ENCODE measurements around the gene DZIP3. TPM values are rescaled to one million over a fixed set of nuclear protein-coding genes. Genes with fewer than 3 reads are reported as not detected.

Gene DZIP3
- total RNA-seq, 1 donor from 2014 or later = 7.4 TPM

DNA sequence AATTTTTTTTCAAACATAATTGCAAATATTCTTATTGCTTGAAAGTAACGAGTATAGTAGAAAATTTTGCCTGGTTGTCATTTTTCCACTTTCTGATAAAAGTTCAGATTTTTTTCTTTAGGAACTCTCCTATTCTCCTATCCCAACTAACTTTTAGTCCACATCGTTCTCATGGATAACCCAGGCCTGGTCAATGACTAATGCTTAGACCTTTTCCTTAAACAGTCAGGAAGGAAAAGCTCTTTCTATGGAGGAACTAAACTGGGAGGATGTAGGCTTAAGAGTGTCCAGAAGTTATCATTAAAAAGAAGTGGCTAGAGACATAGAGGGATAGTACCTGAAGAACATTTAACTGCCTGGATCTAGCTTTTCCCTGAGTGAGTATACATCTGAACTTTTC lies 27.0 kb upstream of the DZIP3 start:
- H3K27me3 ChIP-seq = no peaks in the 10 kb centered on the region
- intact Hi-C loops (cut with DNase I) = no loop called here
- H3K27ac ChIP-seq = no peak overlapping the region
- DNase-seq (ENCODE audit: extremely low spot score in 2 of 2) = no peak
- peaks cover 12% of the 10 kb centered on the region for H3K4me1 ChIP-seq
- no peaks in the 10 kb centered on the region for H3K9me3 ChIP-seq
- H3K4me3 ChIP-seq = no peak overlapping the region
- no peaks in the 10 kb centered on the region for H3K36me3 ChIP-seq
- TF ChIP-seq POLR2AphosphoS5 (IDR thresholded peaks at IDR 0.05; ENCODE audit: insufficient read depth in 1 of 2, low read depth in 1 of 2) = no peak
- no peak for TF ChIP-seq POLR2A (IDR thresholded peaks at IDR 0.05)
- TF ChIP-seq, protein P1, sequence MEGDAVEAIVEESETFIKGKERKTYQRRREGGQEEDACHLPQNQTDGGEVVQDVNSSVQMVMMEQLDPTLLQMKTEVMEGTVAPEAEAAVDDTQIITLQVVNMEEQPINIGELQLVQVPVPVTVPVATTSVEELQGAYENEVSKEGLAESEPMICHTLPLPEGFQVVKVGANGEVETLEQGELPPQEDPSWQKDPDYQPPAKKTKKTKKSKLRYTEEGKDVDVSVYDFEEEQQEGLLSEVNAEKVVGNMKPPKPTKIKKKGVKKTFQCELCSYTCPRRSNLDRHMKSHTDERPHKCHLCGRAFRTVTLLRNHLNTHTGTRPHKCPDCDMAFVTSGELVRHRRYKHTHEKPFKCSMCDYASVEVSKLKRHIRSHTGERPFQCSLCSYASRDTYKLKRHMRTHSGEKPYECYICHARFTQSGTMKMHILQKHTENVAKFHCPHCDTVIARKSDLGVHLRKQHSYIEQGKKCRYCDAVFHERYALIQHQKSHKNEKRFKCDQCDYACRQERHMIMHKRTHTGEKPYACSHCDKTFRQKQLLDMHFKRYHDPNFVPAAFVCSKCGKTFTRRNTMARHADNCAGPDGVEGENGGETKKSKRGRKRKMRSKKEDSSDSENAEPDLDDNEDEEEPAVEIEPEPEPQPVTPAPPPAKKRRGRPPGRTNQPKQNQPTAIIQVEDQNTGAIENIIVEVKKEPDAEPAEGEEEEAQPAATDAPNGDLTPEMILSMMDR (IDR thresholded peaks at IDR 0.05) = no peak

DNA sequence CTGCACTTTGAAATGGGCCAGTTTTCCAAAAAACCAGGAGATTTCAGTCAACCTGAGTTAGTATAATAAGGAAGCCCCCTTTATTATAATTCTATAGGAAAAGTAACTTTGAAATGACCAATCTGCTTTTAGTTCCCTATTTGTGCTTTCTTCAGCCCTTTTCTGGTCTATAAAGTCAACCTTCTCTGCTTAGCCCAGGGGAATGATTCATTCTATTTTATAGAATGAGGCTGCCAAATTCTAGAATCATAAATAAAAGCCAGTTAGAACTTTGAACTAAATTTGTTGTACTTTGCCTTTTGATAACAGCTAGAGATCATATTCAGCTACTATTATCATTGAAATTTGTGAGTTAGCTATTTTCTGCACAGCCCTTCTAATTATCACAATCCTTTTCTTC lies 25.0 kb upstream of the DZIP3 start:
- Histone ChIP-seq H3K36me3 (no peaks in the 10 kb centered on the region), H3K4me1 (peaks cover 12% of the 10 kb centered on the region), H3K9me3 (no peaks in the 10 kb centered on the region), H3K27me3 (no peaks in the 10 kb centered on the region), H3K27ac (no peak overlapping the region), H3K4me3 (no peak overlapping the region)
- intact Hi-C loops (cut with DNase I) = no loop called here
- DNase-seq (ENCODE audit: extremely low spot score in 2 of 2) = no peak
- TF ChIP-seq POLR2AphosphoS5 (IDR thresholded peaks at IDR 0.05; ENCODE audit: insufficient read depth in 1 of 2, low read depth in 1 of 2) (no peak), POLR2A (IDR thresholded peaks at IDR 0.05) (no peak)
- TF ChIP-seq, protein P1 (IDR thresholded peaks at IDR 0.05) = no peak

DNA sequence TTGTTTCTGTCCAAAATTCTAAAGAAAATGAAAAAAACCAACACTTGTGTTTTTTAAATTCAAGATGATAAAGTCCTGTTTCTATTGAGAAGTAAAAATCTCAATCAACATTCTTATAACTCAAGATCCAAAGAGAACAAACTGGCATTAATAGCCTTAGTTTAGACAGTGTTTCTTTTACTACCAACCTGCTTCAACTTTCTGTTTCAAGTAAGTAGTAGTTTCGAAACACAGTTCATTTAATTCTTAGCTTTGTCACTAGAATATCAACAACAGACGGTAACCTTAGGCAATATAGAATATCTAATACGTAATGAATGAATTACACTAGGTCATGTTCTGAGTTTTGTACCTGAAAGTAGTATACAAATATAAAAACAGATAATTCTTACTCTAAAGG lies 24.0 kb upstream of the DZIP3 start:
- no peak for DNase-seq (ENCODE audit: extremely low spot score in 2 of 2)
- H3K36me3 ChIP-seq = no peaks in the 10 kb centered on the region
- H3K4me1 ChIP-seq = peaks cover 12% of the 10 kb centered on the region
- H3K27me3 ChIP-seq = no peaks in the 10 kb centered on the region
- H3K27ac ChIP-seq = no peak overlapping the region
- no peak overlapping the region for H3K4me3 ChIP-seq
- no peaks in the 10 kb centered on the region for H3K9me3 ChIP-seq
- intact Hi-C loops (cut with DNase I) = no loop called here
- TF ChIP-seq POLR2AphosphoS5 (IDR thresholded peaks at IDR 0.05; ENCODE audit: insufficient read depth in 1 of 2, low read depth in 1 of 2) = no peak

DNA sequence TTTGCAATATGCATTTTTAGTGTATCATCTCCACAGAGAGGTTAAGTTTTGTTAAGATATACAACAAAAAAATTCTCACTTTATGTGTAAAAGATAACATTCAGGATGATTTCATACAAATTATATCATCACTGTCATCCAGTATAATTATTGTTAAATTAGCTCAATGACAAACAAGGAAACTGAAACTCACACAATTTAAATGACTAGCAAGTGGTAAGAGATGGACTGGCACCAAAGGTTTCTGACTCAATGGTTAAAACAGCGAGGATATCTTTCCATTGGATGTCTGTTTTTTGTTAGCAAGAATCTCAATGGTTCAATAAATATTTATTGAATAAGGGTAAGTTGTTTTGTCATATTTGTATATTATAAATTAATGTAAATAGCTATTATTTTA lies 22.9 kb upstream of the DZIP3 start:
- no peak overlapping the region for H3K4me3 ChIP-seq
- no peaks in the 10 kb centered on the region for H3K9me3 ChIP-seq
- TF ChIP-seq, protein P1 (IDR thresholded peaks at IDR 0.05) = no peak
- TF ChIP-seq POLR2AphosphoS5 (IDR thresholded peaks at IDR 0.05; ENCODE audit: insufficient read depth in 1 of 2, low read depth in 1 of 2) = no peak
- no peak for TF ChIP-seq POLR2A (IDR thresholded peaks at IDR 0.05)
- H3K36me3 ChIP-seq = no peaks in the 10 kb centered on the region
- DNase-seq (ENCODE audit: extremely low spot score in 2 of 2) = no peak
- intact Hi-C loops (cut with DNase I) = no loop called here
- H3K27ac ChIP-seq = no peak overlapping the region
- H3K4me1 ChIP-seq = peaks cover 12% of the 10 kb centered on the region
- H3K27me3 ChIP-seq = no peaks in the 10 kb centered on the region

- H3K4me3 ChIP-seq = no peak overlapping the region
- intact Hi-C loops (cut with DNase I) = no loop called here
- H3K9me3 ChIP-seq = no peaks in the 10 kb centered on the region
- peaks cover 8% of the 10 kb centered on the region for H3K4me1 ChIP-seq
- H3K36me3 ChIP-seq = no peaks in the 10 kb centered on the region
- no peak for DNase-seq (ENCODE audit: extremely low spot score in 2 of 2)
- TF ChIP-seq, protein P1 (IDR thresholded peaks at IDR 0.05) = no peak
- no peak for TF ChIP-seq POLR2A (IDR thresholded peaks at IDR 0.05)
- TF ChIP-seq POLR2AphosphoS5 (IDR thresholded peaks at IDR 0.05; ENCODE audit: insufficient read depth in 1 of 2, low read depth in 1 of 2) = no peak
- no peaks in the 10 kb centered on the region for H3K27me3 ChIP-seq
- no peak overlapping the region for H3K27ac ChIP-seq
These were observed 20.2 kb upstream of the DZIP3 start for GRCh38 chr3:108569336-108569735.

DNA sequence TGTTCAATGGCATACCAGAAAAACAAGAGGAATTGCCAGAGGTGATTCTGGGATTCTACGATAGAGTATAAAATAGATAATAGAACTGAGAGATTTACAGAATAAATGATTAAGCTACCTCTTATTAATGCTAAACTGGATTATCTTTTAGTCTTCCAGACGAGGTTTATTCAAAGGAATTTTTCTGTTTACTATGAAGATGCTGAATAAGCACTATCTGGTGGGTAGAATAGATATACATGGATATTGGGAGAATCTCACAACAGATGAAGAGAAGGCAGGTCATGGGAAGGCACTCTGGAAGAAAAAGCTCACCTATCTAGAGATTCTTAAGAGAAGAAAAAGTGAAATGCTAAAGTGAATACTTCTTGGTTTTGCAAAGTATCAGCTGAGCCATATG lies 11.5 kb upstream of the DZIP3 start:
- DNase-seq (ENCODE audit: extremely low spot score in 2 of 2) = no peak
- H3K27me3 ChIP-seq = no peaks in the 10 kb centered on the region
- intact Hi-C loops (cut with DNase I) = no loop called here
- no peaks in the 10 kb centered on the region for H3K9me3 ChIP-seq
- H3K4me1 ChIP-seq = no peaks in the 10 kb centered on the region
- TF ChIP-seq, protein P1 (IDR thresholded peaks at IDR 0.05) = no peak
- TF ChIP-seq POLR2A (IDR thresholded peaks at IDR 0.05) (no peak), POLR2AphosphoS5 (IDR thresholded peaks at IDR 0.05; ENCODE audit: insufficient read depth in 1 of 2, low read depth in 1 of 2) (no peak)
- no peak overlapping the region for H3K27ac ChIP-seq
- H3K36me3 ChIP-seq = no peaks in the 10 kb centered on the region
- H3K4me3 ChIP-seq = no peak overlapping the region

All from vagina (tissue), 2 donors.